T1000 (cell line): ENCODE results near the gene BMS1.
"Not testable (repeated sequence)": the region's sequence is repeated elsewhere in the genome, so short reads cannot be mapped to it uniquely, and the experiment has no call there.

ENCODE experiments used
- DNase-seq: peaks from one replicate; lab custom pipeline; 2025; ENCODE audit warnings: mixed read lengths; lab: John Stamatoyannopoulos, UW

Gene BMS1

GRCh38 chr10:42795701-42796100 lies 13.1 kb downstream of the BMS1 start:
- no peak for DNase-seq

DNA sequence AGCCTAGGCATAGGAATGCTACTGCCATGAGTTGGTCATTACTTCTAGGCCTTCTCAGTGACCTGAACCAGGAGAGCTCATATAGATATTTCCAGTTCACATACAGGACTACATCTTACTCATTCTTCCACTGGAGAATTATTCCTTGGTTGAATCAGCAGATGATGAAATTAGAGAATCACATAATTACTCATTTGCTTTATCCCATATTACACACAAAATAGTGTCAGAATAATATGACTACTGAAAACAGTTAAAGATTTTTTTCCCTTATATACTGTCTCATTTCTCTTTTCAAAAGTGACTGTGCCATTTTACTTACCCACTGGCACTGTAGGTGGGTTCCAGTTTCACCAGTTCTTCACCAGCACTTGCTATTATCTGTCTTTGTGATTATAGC lies 18.5 kb downstream of the BMS1 start:
- no peak for DNase-seq

- DNase-seq = no peak
These were observed 20.3 kb downstream of the BMS1 start for GRCh38 chr10:42802876-42803275.

DNA sequence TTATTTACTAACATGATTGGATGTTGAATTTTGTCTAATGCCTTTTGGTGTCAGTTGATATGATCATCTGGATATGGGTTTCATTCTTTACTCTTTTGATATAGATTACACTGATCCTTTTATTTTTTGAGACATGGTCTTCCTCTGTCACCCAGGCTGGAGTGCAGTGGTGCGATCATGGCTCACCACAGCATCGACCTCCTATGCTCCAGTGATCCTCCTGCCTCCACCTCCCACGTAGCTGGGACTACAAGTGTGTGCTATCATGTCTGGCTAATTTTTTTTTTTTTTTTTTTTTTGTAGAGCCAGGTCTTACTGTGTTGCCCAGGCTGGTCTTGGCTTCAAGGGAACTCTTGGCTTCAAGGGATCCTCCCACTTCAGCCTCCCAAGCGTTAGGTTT lies 27.1 kb downstream of the BMS1 start:
- no peak for DNase-seq

- DNase-seq = no peak
These were observed 29.4 kb downstream of the BMS1 start for GRCh38 chr10:42812028-42812427.

GRCh38 chr10:42813989-42814687 lies 31.5 kb downstream of the BMS1 start:
- not testable (repeated sequence) for DNase-seq

DNA sequence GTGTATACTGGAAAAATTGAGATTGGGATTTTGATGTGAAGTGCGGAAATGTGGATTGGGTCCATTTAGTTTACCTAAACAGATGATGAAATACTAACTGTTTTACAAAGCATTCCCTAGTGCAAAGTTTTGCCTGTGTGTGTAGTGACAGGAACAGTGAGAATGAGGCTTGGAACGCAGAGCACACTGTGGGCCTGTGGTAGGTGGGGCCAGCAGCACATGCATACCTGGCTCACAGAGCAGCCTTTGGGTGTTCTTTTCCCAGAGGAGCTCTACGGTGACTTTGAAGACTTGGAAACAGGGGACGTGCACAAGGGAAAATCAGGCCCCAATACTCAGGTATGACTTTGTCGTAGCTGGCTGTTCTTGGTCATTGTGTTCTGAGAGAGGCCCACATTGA lies 33.7 kb downstream of the BMS1 start:
- DNase-seq = not testable (repeated sequence)

DNA sequence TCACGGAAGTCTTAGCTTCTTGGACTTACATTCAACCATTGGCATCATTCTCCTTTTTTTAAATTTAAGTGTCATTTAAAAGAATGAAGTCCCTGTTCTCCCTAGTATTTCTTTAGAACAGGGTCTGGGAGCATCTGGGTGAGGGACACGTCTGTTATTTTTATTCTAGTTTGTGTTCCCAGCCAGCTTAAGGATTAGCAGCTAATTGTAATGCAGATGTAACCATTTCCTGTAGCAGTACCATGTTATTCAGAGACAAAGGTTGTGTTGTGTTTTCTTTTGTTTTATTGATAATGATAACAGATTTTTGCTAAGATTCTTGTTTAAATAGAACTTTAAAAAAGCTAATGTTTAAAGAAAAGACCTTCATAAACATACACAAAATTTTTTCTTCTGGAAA lies 34.3 kb downstream of the BMS1 start:
- no peak for DNase-seq

DNA sequence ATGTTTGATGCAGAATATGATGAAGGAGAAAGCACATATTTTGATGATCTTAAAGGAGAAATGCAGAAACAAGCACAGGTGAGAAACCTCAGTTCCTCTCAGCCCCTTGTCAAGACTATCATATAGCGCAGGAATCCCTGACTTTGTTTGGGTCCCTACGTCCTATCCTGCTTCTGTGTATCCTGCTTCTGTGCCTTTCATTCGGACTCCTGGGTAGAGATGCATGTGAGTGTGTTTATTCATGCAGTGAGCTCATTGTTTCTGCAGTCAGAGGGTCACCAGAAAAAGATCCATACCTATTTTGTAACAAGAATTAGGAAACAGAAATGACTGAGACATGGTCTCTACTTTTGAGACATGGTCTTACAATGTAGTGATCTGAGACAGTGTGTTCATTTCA lies 34.8 kb downstream of the BMS1 start:
- not testable (repeated sequence) for DNase-seq

DNA sequence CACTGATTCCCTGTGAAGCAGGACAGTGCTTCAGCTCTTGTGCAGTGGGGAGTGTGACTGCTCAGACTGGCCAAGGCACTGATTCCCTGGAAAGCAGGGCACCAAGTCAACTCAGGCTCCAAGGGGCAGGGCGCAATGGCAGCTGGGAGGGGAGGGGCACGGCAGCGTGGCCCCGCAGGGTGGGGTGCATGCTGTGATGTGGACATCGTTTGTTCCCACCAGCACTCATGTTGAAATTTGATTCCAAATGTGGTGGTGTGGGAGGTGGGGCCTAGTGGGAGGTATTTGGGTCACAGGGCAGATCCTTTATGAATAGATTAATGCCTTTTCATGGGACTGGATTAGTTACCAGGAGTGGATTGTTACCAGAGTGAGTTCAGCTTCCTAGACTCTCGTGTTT lies 44.2 kb downstream of the BMS1 start:
- DNase-seq = not testable (repeated sequence)

DNA sequence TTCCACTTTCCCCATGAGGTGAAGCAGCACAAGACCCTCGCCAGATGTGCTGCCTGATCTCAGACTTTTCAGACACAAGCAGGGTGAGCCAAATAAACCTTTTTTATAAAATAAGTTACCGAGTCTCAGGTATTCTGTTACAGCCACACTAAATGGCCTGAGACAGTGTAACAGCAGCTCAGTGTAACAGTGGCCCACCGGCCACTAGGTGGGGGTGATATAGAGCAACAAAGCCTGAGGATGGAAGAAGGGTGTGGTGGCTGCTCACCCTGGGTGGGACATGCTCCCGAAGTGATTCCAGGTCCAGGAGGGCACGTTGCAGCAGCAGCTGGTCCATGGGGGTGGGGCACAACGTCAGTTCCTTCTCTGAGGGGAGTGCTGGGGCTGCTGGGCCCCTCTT lies 44.6 kb downstream of the BMS1 start:
- no peak for DNase-seq

DNA sequence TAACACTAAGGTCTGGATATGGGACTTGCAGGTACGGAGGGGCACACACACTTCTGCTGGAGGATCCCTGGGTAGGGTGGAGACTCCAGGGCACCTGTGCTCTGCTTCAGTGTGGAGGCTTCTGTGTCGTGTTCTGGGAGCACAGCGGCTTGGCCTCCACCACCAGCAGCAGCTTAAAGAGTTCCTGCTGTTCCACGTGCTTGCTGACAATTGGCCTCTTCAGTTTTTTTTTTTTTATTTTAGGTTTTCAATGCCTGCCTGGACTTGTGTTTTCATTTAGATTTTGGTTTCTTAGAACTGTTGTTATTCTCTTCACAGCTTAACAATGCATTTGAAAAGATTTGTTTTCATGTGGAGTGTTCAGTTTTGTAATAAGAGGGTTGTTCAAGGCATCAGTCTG lies 45.8 kb downstream of the BMS1 start:
- DNase-seq = not testable (repeated sequence)

DNA sequence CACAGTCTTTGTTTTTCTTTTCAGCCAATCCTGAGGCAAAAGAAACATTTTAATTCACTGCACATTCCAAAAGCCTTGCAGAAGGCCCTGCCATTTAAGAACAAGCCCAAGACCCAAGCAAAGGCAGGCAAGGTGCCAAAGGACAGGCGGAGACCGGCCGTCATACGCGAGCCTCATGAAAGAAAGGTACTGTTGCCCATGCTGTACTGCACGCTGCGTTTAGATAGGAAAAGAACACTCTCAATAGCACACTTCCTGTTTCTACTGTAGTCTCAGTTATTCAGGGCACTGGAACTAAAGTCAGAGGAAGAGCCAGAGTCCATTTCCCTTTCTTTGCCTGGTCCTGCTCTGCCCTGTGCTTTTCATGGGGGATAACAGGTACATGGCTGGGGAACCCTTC lies 47.6 kb downstream of the BMS1 start:
- DNase-seq = no peak

- DNase-seq = no peak
These were observed 53.5 kb downstream of the BMS1 start for GRCh38 chr10:42836096-42836495.

GRCh38 chr10:42836771-42837468 lies 54.3 kb downstream of the BMS1 start:
- DNase-seq = no peak

DNA sequence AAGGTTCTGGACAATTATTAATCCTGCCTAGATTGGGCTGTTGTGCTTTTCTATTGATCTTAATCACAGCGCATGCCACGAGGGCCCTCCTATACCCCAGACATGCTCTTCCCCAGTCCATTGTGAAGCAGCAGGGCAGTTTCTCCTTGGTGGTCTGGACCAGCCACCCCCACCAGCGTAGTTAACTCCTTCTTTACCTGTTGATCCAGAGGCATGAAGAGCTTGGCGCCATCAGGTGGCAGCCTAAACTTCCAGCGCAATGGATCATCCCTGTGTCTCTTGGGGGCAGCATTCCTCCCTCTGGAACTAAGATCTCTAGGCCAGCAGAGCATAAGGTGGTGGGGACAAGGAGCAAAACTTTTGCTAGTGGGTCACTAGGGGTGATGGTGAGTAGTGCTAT lies 62.2 kb downstream of the BMS1 start:
- not testable (repeated sequence) for DNase-seq

- not testable (repeated sequence) for DNase-seq
These were observed 64.7 kb downstream of the BMS1 start for GRCh38 chr10:42847261-42847660.

GRCh38 chr10:42850931-42851330 lies 68.3 kb downstream of the BMS1 start:
- no peak for DNase-seq

DNA sequence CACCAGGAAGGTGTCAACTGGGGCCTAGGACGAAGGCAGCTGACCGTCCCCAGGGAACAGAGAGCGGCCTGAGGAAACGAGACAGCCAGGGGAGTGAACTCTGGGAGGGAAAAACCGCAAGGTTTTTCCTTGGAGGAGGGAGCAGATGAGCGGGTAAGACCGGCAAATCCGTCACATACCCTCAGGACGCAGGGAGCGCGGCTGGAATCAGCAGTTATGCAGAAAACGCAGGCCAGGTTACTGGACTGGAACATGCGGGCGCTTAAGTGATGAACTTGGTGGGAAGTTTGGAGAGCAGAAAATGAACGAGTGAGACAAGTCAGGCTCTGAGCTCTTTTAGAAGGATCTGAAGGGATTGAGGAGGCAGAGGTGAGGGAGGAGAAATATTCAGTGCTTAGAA lies 76.7 kb downstream of the BMS1 start:
- no peak for DNase-seq

DNA sequence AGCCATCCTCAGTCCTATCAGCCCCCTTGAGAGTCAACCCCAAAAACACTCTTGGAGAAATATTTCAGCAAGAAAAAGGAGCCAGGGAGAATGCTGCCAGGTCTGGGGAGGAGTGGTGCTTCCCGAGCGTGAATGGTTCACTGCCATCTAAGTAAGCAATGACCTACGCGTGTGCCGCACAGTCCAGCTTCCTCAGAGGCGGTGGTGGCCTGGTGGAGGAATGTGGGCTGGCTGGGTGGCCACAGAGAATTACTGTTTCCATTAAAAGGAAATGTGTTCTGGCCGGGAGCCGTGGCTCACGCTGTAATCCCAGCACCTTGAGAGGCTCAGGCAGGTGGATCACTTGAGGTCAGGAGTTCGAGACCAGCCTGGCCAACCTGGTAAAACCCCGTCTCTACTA lies 77.4 kb downstream of the BMS1 start:
- DNase-seq = not testable (repeated sequence)

DNA sequence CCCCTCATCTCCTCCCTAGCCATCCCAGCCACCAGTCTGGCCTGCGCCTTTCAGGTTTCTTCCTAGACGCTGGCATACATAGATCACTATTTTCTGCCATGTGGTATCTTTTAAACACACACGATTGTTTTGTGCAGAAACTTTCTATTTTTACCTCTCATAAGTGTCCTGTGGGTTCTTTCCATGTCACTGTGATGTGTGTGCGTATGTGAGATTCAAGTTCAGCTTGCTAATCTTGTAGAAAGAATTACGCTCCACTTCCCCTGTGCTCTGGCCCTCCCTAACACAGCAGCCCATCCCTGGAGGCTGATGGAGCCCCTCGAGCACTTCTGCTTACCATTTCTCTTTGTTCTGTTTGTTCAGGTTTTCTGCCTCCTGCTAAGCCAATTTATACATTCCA lies 80.2 kb downstream of the BMS1 start:
- not testable (repeated sequence) for DNase-seq

GRCh38 chr10:42864575-42864974 lies 82.0 kb downstream of the BMS1 start:
- DNase-seq = no peak

GRCh38 chr10:42865716-42866114 lies 83.1 kb downstream of the BMS1 start:
- DNase-seq = no peak
